Large intestine (tissue), 3 donors: ENCODE measurements around the gene ATP5F1B. TPM values are rescaled to one million over a fixed set of nuclear protein-coding genes. Genes with fewer than 3 reads are reported as not detected.

Experiments
- DNase-seq, 2 donors: peaks; one replicate each; pipeline versions ENCODE4 v3.0.0 to v3.0.0-alpha.2; 2013
- H3K27ac ChIP-seq: one replicate; pipeline ENCODE4 v1.5.1; 2013; ENCODE audit warnings: low read length
- H3K27me3 ChIP-seq: 2 replicates; pipeline ENCODE4 v1.6.1; 2013; ENCODE audit warnings: low read length; ENCODE audit not compliant: control insufficient read depth, insufficient read depth
- H3K36me3 ChIP-seq: 2 replicates; pipeline ENCODE4 v1.6.1; 2013; ENCODE audit warnings: low read length; ENCODE audit not compliant: control insufficient read depth, insufficient read depth
- H3K4me1 ChIP-seq: one replicate; pipeline ENCODE4 v1.6.1; 2013; ENCODE audit warnings: low read length; ENCODE audit not compliant: control insufficient read depth, insufficient read depth
- H3K4me3 ChIP-seq: one replicate; pipeline ENCODE4 v1.5.1; 2013; ENCODE audit warnings: low read length
- H3K9me3 ChIP-seq: one replicate; pipeline ENCODE4 v1.6.1; 2013; ENCODE audit warnings: mild to moderate bottlenecking, low read depth, low read length, moderate library complexity; ENCODE audit not compliant: control insufficient read depth
- WGBS: methylation state at CpG from one replicate; pipeline ENCODE4 v1.1.5; 2013; ENCODE audit warnings: low lambda C conversion rate; ENCODE audit not compliant: insufficient coverage; 5-methylcytosine and 5-hydroxymethylcytosine counted together
- polyA plus RNA-seq: library from polyadenylated mRNA; unstranded; fragments of 120-200 nt; gene quantifications from one replicate; pipeline ENCODE4 v1.2.1, GENCODE V29; 2013

The ATP5F1B gene
- polyA plus RNA-seq, 1 donor = 583 TPM

DNA sequence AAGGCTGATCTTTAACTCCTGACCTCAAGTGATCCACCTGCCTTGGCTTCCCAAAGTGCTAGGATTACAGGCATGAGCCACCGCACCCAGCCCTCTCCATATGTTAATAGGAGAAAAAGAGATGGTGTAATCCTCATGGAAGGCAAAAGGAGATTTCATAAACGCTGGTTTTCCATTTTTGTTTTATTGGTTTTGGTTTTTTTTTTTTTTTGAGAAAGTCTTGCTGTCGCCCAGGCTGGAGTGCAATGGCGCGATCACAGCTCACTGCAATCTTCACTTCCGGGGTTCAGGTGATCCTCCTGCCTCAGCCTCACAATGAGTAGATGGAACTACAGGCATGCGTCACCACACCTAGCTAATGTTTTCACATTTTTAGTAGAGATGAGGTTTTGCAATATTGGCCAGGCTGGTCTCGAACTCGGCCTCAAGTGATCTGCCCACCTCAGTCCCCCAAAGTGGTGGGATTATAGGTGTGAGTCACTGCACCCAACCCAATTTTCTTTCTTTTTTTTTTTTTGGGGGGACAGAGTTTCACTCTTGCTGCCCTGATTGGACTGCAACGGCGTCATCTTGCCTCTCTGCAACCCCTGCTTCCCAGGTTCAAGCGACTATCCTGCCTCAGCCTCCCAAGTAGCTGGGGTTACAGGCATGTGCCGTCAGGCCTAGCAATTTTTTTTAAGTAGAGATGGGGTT, 34.2 kb upstream of the ATP5F1B start:
- H3K36me3 ChIP-seq = peaks cover 23% of the 10 kb centered on the region
- H3K4me1 ChIP-seq = peaks cover 16% of the 10 kb centered on the region
- no peak for DNase-seq
- no peaks in the 10 kb centered on the region for H3K9me3 ChIP-seq
- no peaks in the 10 kb centered on the region for H3K27me3 ChIP-seq
- H3K27ac ChIP-seq = no peak overlapping the region
- WGBS = 60% methylated on average over 1 of the region's 13 CpGs
- H3K4me3 ChIP-seq = no peak overlapping the region

DNA sequence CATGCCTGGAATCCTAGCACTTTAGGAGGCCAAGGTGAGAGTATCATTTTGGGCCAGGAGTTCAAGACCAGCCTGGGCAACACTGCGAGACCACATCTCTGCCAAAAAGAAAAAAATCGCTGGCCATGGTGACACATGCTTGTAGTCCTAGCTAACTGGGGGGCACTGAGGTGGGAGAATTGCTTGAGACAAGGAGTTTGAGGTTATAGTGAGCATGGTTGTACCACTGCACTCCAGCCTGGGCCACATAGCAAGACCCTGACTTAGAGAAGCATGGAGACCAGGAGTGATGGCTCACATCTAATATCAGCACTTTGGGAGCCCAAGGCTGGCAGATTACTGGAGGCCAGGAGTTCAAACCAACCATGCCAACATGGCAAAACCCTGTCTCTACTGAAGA, 33.1 kb upstream of the ATP5F1B start:
- DNase-seq = no peak

DNA sequence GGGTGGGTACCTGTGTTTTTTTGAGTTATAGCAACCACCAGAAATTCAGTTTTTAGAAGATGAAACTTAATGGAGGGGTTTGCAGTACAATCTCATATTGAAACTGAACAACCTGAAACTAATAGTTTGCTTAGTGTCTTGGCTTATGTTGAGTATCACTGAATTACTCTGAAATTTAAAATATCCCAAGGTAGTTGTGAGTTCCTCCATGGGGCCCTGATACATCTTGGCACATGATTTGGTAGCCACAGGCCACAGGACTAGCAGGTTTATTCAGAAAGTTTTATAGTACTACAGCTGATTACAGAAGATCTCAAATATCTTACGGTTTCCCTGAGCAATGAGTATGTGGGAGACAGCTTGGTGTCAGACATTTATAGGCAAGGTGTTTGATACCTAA, 31.9 kb upstream of the ATP5F1B start:
- no CpG with 5 or more reads among the region's 1 CpG for WGBS
- DNase-seq = no peak

More for the DNA sequence above, 33.1 kb upstream of the ATP5F1B start:
- no peaks in the 10 kb centered on the region for H3K27me3 ChIP-seq
- H3K9me3 ChIP-seq = no peaks in the 10 kb centered on the region
- peaks cover 14% of the 10 kb centered on the region for H3K4me1 ChIP-seq
- no peak overlapping the region for H3K4me3 ChIP-seq
- H3K36me3 ChIP-seq = peaks cover 23% of the 10 kb centered on the region
- WGBS = no CpG with 5 or more reads among the region's 2 CpGs
- H3K27ac ChIP-seq = no peak overlapping the region

DNA sequence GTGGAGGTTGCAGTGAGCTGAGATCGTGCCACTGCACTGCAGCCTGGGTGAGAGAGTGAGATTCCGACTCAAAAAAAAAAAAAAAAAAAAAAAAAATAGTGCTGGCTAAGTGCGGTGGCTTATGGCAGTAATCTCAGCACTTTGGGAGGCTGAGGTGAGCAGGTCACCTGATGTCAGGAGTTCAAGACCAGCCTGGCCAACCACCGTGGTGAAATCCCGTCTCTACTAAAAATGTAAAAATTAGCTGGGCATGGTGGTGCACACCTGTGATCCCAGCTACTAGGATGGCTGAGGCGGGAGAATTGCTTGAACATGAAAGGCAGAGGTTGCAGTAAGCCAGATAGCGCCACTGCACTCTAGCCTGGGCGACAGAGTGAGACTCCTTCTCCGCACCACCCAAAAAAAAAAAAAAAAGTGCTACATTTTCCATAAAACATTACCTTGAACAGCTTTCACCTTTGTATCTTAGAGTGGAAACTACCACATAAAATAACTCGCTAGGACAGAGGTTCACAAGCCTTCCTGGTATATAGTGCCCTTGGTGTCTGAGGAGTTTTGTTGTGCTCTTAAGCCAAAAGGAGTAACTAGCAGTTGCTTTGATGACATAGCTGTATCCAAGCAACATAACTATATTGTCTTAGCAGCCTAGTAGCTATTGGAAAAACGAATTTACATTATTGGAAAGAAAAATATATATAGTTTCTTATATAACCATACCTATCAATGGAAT, 31.2 kb upstream of the ATP5F1B start:
- Histone ChIP-seq H3K4me3 (no peak overlapping the region), H3K27me3 (no peaks in the 10 kb centered on the region), H3K9me3 (no peaks in the 10 kb centered on the region), H3K27ac (peak overlapping the region; percentile 46), H3K4me1 (peaks cover 17% of the 10 kb centered on the region), H3K36me3 (peaks cover 21% of the 10 kb centered on the region)
- WGBS = 60% methylated on average over 2 of the region's 11 CpGs
- peak; percentile 50 to 86 for DNase-seq

More for the DNA sequence above, 31.9 kb upstream of the ATP5F1B start:
- Histone ChIP-seq H3K9me3 (no peaks in the 10 kb centered on the region), H3K27ac (peak overlapping the region; percentile 46), H3K4me1 (peaks cover 14% of the 10 kb centered on the region), H3K27me3 (no peaks in the 10 kb centered on the region), H3K4me3 (no peak overlapping the region), H3K36me3 (peaks cover 23% of the 10 kb centered on the region)

DNA sequence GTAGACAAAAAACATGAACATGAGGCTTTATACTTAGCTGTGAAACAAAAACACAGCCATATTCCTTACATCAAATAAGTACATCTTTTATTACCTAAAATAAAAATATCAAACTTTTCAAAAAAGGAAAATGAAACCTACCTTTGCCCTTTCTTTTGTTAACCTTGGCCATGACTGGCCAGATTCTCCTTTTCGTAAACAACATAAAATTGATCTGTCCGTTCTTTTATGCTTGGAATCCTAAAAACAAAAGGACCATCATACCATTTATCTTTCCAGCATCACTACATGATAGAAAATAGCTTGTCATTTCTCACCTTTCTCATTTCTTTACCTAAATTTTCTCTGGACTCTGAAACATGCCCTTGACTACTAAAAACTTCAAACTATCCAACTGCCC, 25.8 kb upstream of the ATP5F1B start:
- peak overlapping the region; percentile 57 for H3K27ac ChIP-seq
- no peaks in the 10 kb centered on the region for H3K9me3 ChIP-seq
- H3K4me3 ChIP-seq = no peak overlapping the region
- H3K4me1 ChIP-seq = peaks cover 16% of the 10 kb centered on the region
- H3K27me3 ChIP-seq = no peaks in the 10 kb centered on the region
- peaks cover 45% of the 10 kb centered on the region for H3K36me3 ChIP-seq
- WGBS = 49% methylated on average over 2 of the region's 2 CpGs
- DNase-seq = no peak

DNA sequence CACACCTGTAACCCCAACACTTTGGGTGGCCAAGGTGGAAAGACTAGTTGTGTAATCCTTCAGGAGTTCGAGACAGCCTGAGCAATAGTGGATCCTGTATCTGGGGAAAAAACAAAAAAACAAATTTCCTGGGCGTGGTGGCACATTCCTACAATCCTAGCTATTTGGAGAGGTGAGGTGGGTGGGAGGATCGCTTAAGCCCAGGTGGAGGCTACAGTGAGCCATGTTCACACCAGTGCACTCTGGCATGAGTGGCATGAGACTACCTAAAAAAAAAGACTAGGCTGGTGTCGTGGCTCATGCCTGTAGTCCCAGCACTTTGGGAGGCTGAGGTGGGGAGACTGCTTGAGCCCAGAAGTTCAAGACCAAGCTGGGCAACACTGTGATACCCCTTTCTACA, 25.1 kb upstream of the ATP5F1B start:
- no peaks in the 10 kb centered on the region for H3K9me3 ChIP-seq
- no CpG with 5 or more reads among the region's 4 CpGs for WGBS
- no peak overlapping the region for H3K27ac ChIP-seq
- H3K4me1 ChIP-seq = peaks cover 16% of the 10 kb centered on the region
- no peaks in the 10 kb centered on the region for H3K27me3 ChIP-seq
- no peak for DNase-seq
- H3K4me3 ChIP-seq = no peak overlapping the region
- H3K36me3 ChIP-seq = peaks cover 49% of the 10 kb centered on the region

DNA sequence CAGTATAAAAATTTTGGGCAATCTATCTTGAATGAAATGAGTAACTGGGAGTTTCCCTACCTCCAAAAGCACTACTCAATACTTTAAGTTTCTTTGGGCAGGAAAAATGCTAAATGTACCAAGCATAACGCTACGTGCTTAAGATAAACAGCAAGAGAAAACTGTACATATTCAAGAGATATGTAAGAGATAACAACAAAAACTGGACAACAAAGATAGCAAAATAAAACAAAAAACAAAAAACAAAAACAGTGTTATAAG, 22.3 kb upstream of the ATP5F1B start:
- no peak overlapping the region for H3K27ac ChIP-seq
- H3K36me3 ChIP-seq = peaks cover 61% of the 10 kb centered on the region
- DNase-seq = no peak
- no peaks in the 10 kb centered on the region for H3K27me3 ChIP-seq
- 100% methylated on average over 2 of the region's 2 CpGs for WGBS
- H3K4me3 ChIP-seq = no peak overlapping the region
- H3K4me1 ChIP-seq = peaks cover 16% of the 10 kb centered on the region
- H3K9me3 ChIP-seq = no peaks in the 10 kb centered on the region

DNA sequence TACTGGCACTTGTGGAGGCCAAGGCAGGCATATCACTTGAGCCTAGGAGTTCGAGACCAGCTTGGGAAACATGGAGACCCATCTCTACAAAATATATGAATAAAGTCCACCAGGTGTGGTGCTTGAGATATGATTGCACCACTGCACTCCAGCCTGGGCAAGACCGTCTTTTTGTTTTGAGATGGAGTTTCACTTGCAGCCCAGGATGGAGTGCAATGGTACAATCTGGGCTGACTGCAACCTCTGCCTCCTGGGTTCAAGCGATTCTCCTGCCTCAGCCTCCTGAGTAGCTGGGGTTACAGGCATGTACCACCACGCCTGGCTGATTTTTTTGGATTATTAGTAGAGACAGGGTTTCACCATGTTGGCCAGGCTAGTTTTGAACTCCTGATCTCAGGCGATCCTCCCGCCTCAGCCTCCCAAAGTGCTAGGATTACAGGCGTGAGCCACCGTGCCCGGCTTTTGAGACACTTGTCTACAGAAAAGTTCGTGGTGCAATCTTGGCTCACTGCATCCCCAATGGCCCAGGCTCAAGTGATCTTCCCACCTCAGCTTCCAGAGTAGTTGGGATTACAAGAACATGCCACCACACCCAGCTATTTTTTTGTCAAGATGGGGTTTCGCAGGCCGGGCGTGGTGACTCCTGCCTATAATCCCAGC, 16.3 kb upstream of the ATP5F1B start:
- DNase-seq = peak in 1 of 2 donors; percentile 14
- Histone ChIP-seq H3K9me3 (no peaks in the 10 kb centered on the region), H3K27me3 (no peaks in the 10 kb centered on the region), H3K4me3 (no peak overlapping the region), H3K27ac (no peak overlapping the region), H3K4me1 (no peaks in the 10 kb centered on the region), H3K36me3 (peaks cover 30% of the 10 kb centered on the region)
- no CpG with 5 or more reads among the region's 13 CpGs for WGBS

DNA sequence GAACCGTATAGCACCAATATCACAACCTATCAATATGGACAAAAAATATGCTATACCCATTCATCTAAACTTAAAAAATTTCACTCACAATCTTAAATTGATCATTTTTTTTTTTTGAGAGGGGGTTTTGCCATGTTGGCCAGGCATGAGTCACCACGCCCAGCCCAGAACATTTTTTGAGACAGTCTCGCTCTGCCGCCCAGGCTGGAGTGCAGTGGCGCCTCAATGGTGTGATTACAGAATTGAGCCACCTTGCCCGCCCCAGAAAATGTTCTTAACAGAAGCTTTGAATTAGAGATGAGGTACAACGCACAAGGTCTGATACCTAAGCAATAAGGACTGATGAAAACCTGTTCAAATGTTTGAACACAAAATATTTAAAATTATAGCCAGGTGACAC, 15.8 kb upstream of the ATP5F1B start:
- Histone ChIP-seq H3K27me3 (no peaks in the 10 kb centered on the region), H3K27ac (no peak overlapping the region), H3K4me1 (no peaks in the 10 kb centered on the region), H3K4me3 (no peak overlapping the region), H3K36me3 (peaks cover 26% of the 10 kb centered on the region), H3K9me3 (no peaks in the 10 kb centered on the region)
- DNase-seq = no peak
- WGBS = 100% methylated on average over 1 of the region's 7 CpGs

DNA sequence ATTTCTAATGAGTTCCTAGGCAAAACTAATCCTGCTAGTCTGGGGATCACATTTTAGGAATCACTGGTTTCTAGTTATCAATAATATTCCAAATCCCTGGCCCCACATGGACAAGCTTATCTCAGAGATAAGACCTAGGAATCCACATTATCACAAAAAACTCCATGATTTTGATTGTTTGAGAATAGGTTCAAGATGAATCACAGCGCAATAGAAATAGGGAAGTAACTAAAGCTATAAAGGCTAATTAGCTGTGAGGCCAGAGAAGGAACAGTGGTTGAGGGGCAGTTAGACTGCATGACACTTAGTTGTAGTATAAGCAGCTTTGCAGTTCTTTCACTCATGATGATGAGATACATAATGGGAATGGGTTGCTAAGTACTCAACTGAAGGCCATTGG, 13.1 kb upstream of the ATP5F1B start:
- Histone ChIP-seq H3K36me3 (peaks cover 12% of the 10 kb centered on the region), H3K4me3 (no peak overlapping the region), H3K9me3 (peaks cover 6% of the 10 kb centered on the region), H3K27me3 (no peaks in the 10 kb centered on the region), H3K27ac (no peak overlapping the region), H3K4me1 (no peaks in the 10 kb centered on the region)
- peak in 1 of 2 donors; percentile 24 for DNase-seq
- WGBS = 20% methylated on average over 1 of the region's 1 CpG
